BLaER1 (cell line): ENCODE data around the gene CD300LG.
"Not testable (repeated sequence)": the region's sequence is repeated elsewhere in the genome, so short reads cannot be mapped to it uniquely, and the experiment has no call there.

Experiments used
- H3K27ac ChIP-seq: shearing (Covaris generic); formaldehyde crosslinking; 2 replicates; pipeline ENCODE4 v1.8.1; 2022
- H3K27me3 ChIP-seq: shearing (Covaris generic); formaldehyde crosslinking; 2 replicates; pipeline ENCODE4 v1.8.1; 2022
- H3K36me3 ChIP-seq: shearing (Covaris generic); formaldehyde crosslinking; 2 replicates; pipeline ENCODE4 v1.8.1; 2022
- H3K4me1 ChIP-seq: shearing (Covaris generic); formaldehyde crosslinking; 2 replicates; pipeline ENCODE4 v1.8.1; 2022
- H3K4me2 ChIP-seq: shearing (Covaris generic); formaldehyde crosslinking; 2 replicates; pipeline ENCODE4 v1.8.1; 2022
- H3K4me3 ChIP-seq: shearing (Covaris generic); formaldehyde crosslinking; 2 replicates; pipeline ENCODE4 v1.8.1; 2022
- H3K9ac ChIP-seq: shearing (Covaris generic); formaldehyde crosslinking; 2 replicates; pipeline ENCODE4 v1.8.1; 2022
- H3K9me3 ChIP-seq: shearing (Covaris generic); formaldehyde crosslinking; 2 replicates; pipeline ENCODE4 v1.8.1; 2022
- H4K20me1 ChIP-seq: shearing (Covaris generic); formaldehyde crosslinking; 2 replicates; pipeline ENCODE4 v1.8.1; 2022
- Cebpa-rat ChIP-seq: shearing (Covaris generic); IDR thresholded peaks from 2 replicates; pipeline ENCODE4 v1.8.1; 2022

The CD300LG gene

GRCh38 chr17:43846963-43847371 lies at the start of gene CD300LG:
Gene CD300LG (plus strand): TSS chr17:43847176. CDS start chr17:43847217, 41 bp downstream.
- no peaks in the 10 kb centered on the region for H3K27me3 ChIP-seq
- H4K20me1 ChIP-seq = no peaks in the 10 kb centered on the region
- no peaks in the 10 kb centered on the region for H3K36me3 ChIP-seq
- no peak within 1 kb of the TSS for H3K4me3 ChIP-seq
- H3K9ac ChIP-seq = no peak within 1 kb of the TSS
- H3K9me3 ChIP-seq = no peaks in the 10 kb centered on the region
- H3K4me1 ChIP-seq = no peaks in the 10 kb centered on the region; the same call in 1 of the 2 replicates
- no peak for TF ChIP-seq Cebpa-rat
- H3K27ac ChIP-seq = no peak within 1 kb of the TSS
- peak within 1 kb of the TSS; percentile 16; the same call in 1 of the 2 replicates for H3K4me2 ChIP-seq

DNA sequence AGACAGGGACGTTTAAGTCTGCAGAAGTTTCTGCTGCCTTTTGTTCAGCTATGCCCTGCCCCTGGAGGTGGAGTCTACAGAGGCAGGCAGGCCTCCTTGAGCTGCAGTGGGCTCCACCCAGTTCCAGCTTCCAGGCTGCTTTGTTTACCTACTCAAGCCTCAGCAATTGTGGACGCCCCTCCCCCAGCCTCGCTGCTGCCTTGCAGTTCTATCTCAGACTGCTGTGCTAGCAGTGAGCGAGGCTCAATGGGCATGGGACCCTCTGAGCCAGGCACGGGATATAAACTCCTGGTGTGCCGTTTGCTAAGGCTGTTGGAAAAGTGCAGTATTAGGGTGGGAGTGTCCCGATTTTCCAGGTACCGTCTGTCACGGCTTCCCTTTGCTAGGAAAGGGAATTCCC lies 49.0 kb upstream of the CD300LG start:
- H3K9me3 ChIP-seq, H4K20me1 ChIP-seq, H3K27me3 ChIP-seq, H3K4me1 ChIP-seq, H3K4me2 ChIP-seq, H3K4me3 ChIP-seq, H3K9ac ChIP-seq, H3K36me3 ChIP-seq, H3K27ac ChIP-seq: not testable (repeated sequence)

GRCh38 chr17:43799047-43799446 lies 47.9 kb upstream of the CD300LG start:
- Histone ChIP-seq H4K20me1 (no peaks in the 10 kb centered on the region), H3K4me3 (no peak overlapping the region), H3K36me3 (no peaks in the 10 kb centered on the region; the same call in 1 of the 2 replicates), H3K4me2 (no peak overlapping the region), H3K27me3 (no peaks in the 10 kb centered on the region), H3K9ac (no peak overlapping the region), H3K27ac (no peak overlapping the region), H3K9me3 (0 out of 2 replicates have a peak, but pooled peaks cover 4% of the 10 kb centered on the region), H3K4me1 (peaks cover 9% of the 10 kb centered on the region)
- TF ChIP-seq Cebpa-rat = no peak

GRCh38 chr17:43800736-43801135 lies 46.2 kb upstream of the CD300LG start:
- peaks cover 9% of the 10 kb centered on the region for H3K4me1 ChIP-seq

DNA sequence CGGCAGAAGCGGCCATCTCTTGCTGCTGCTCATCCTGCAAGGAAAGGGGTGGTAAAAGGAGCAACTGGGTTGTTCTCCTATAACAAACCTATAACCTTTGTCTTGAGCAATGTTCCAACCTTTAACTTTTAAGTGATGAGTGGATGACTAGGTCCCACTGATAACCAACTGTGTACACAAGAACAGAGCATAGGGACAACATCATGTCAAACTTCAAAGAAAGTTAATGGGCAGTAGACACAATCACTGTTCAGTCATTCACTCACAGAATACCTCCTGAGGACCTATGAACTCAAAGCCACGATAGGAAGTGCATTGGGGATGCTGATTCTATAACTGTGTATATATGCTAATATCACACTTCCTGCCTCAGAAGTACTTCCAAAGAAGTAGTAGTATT lies 45.1 kb upstream of the CD300LG start:
- no peak for TF ChIP-seq Cebpa-rat
- Histone ChIP-seq H3K27ac (no peak overlapping the region), H3K4me1 (peaks cover 9% of the 10 kb centered on the region), H3K4me2 (no peak overlapping the region), H3K27me3 (no peaks in the 10 kb centered on the region), H3K9ac (no peak overlapping the region), H3K36me3 (no peaks in the 10 kb centered on the region; the same call in 1 of the 2 replicates), H3K9me3 (0 out of 2 replicates have a peak, but pooled peaks cover 4% of the 10 kb centered on the region), H4K20me1 (no peaks in the 10 kb centered on the region), H3K4me3 (no peak overlapping the region)

More at GRCh38 chr17:43800736-43801135, 46.2 kb upstream of the CD300LG start:
- no peak overlapping the region for H3K27ac ChIP-seq
- H3K4me2 ChIP-seq = no peak overlapping the region
- H3K36me3 ChIP-seq = no peaks in the 10 kb centered on the region; the same call in 1 of the 2 replicates
- no peaks in the 10 kb centered on the region for H3K27me3 ChIP-seq
- no peak overlapping the region for H3K9ac ChIP-seq
- H4K20me1 ChIP-seq = no peaks in the 10 kb centered on the region
- TF ChIP-seq Cebpa-rat = no peak
- no peak overlapping the region for H3K4me3 ChIP-seq
- H3K9me3 ChIP-seq = 0 out of 2 replicates have a peak, but pooled peaks cover 4% of the 10 kb centered on the region

GRCh38 chr17:43803758-43804157 lies 43.2 kb upstream of the CD300LG start:
- Histone ChIP-seq H3K9me3 (no peaks in the 10 kb centered on the region), H3K4me3 (no peak overlapping the region), H3K27me3 (no peaks in the 10 kb centered on the region), H3K9ac (no peak overlapping the region), H4K20me1 (no peaks in the 10 kb centered on the region), H3K36me3 (no peaks in the 10 kb centered on the region; the same call in 1 of the 2 replicates), H3K4me1 (peaks cover 9% of the 10 kb centered on the region), H3K4me2 (peak overlapping the region; percentile 4), H3K27ac (no peak overlapping the region)
- no peak for TF ChIP-seq Cebpa-rat

GRCh38 chr17:43805117-43805516 lies 41.9 kb upstream of the CD300LG start:
- Histone ChIP-seq H3K4me3 (no peak overlapping the region), H4K20me1 (no peaks in the 10 kb centered on the region), H3K27me3 (no peaks in the 10 kb centered on the region), H3K9me3 (no peaks in the 10 kb centered on the region), H3K9ac (no peak overlapping the region), H3K36me3 (no peaks in the 10 kb centered on the region; the same call in 1 of the 2 replicates), H3K27ac (no peak overlapping the region), H3K4me2 (no peak overlapping the region), H3K4me1 (peaks cover 9% of the 10 kb centered on the region)
- TF ChIP-seq Cebpa-rat = no peak

DNA sequence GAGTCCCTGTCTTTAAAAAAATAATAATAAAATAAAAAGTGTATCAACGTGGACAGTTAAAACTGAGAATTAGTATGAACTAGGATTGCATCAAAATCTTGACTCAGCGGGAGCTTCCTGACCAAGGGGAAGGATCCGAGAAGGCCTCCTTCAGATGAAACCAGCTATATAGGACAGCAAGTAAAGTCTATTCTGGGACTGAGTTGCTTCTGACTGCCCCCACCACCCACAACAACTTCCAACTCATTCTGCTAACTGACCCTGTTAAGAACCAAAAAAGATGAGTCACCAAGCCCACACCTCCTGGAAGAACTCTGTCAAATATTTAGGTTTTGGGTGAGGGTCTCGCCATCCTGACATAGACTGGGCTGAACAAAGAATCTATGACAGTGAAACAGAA lies 38.9 kb upstream of the CD300LG start:
- Histone ChIP-seq H3K9ac (no peak overlapping the region), H3K4me1 (peaks cover 9% of the 10 kb centered on the region), H3K27ac (no peak overlapping the region), H3K4me3 (no peak overlapping the region), H3K36me3 (no peaks in the 10 kb centered on the region), H3K27me3 (no peaks in the 10 kb centered on the region), H4K20me1 (no peaks in the 10 kb centered on the region), H3K4me2 (no peak overlapping the region), H3K9me3 (no peaks in the 10 kb centered on the region)
- TF ChIP-seq Cebpa-rat = no peak

GRCh38 chr17:43809121-43809520 lies 37.9 kb upstream of the CD300LG start:
- Histone ChIP-seq H3K4me3 (no peak overlapping the region), H3K27me3 (no peaks in the 10 kb centered on the region), H3K4me2 (no peak overlapping the region), H3K9ac (no peak overlapping the region), H3K36me3 (peaks cover 8% of the 10 kb centered on the region), H3K27ac (no peak overlapping the region), H3K9me3 (no peaks in the 10 kb centered on the region), H4K20me1 (no peaks in the 10 kb centered on the region), H3K4me1 (no peaks in the 10 kb centered on the region)
- TF ChIP-seq Cebpa-rat = no peak

DNA sequence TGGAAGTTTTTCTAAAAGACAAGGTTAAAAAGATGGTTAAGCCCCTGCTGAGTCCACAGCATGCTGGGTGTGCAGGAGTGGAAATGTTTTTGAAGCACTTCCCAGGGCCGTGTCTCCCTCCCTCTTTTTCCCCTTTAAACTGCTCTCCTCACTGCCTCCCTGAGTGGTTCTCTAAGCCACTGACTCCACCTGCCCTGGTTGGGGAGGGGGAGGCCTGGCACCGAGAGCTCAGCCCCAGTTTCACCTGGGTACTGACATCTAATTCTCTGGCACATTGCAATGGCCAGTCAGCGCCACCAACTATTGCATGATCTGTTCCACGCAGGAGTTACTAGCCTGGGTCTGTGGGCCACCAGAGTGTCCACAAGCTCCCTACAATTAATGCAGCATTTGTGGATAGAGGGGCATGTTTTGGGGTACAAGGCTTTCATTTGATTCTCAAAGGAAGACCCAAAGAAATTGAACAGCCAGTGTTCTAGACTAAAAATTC lies 36.7 kb upstream of the CD300LG start:
- no peak overlapping the region for H3K9ac ChIP-seq
- H4K20me1 ChIP-seq = no peaks in the 10 kb centered on the region
- no peaks in the 10 kb centered on the region for H3K4me1 ChIP-seq
- H3K27me3 ChIP-seq = no peaks in the 10 kb centered on the region
- H3K4me2 ChIP-seq = no peak overlapping the region
- H3K4me3 ChIP-seq = no peak overlapping the region
- no peak overlapping the region for H3K27ac ChIP-seq
- no peak for TF ChIP-seq Cebpa-rat
- H3K36me3 ChIP-seq = peaks cover 8% of the 10 kb centered on the region
- H3K9me3 ChIP-seq = no peaks in the 10 kb centered on the region

- no peaks in the 10 kb centered on the region for H4K20me1 ChIP-seq
- H3K27me3 ChIP-seq = no peaks in the 10 kb centered on the region
- H3K9me3 ChIP-seq = no peaks in the 10 kb centered on the region
- TF ChIP-seq Cebpa-rat = no peak
- no peak overlapping the region for H3K27ac ChIP-seq
- H3K36me3 ChIP-seq = peaks cover 8% of the 10 kb centered on the region
- no peak overlapping the region for H3K9ac ChIP-seq
- H3K4me1 ChIP-seq = no peaks in the 10 kb centered on the region
- H3K4me2 ChIP-seq = no peak overlapping the region
- no peak overlapping the region for H3K4me3 ChIP-seq
Observed at GRCh38 chr17:43810823-43811222, 36.2 kb upstream of the CD300LG start.
